ENCODE results near the gene EPM2A. TPM values are rescaled to one million over a fixed set of nuclear protein-coding genes. Genes with fewer than 3 reads are reported as not detected.

Gene EPM2A
- 1 to 10 TPM; 3.7 to 4.8 TPM for total RNA-seq

DNA sequence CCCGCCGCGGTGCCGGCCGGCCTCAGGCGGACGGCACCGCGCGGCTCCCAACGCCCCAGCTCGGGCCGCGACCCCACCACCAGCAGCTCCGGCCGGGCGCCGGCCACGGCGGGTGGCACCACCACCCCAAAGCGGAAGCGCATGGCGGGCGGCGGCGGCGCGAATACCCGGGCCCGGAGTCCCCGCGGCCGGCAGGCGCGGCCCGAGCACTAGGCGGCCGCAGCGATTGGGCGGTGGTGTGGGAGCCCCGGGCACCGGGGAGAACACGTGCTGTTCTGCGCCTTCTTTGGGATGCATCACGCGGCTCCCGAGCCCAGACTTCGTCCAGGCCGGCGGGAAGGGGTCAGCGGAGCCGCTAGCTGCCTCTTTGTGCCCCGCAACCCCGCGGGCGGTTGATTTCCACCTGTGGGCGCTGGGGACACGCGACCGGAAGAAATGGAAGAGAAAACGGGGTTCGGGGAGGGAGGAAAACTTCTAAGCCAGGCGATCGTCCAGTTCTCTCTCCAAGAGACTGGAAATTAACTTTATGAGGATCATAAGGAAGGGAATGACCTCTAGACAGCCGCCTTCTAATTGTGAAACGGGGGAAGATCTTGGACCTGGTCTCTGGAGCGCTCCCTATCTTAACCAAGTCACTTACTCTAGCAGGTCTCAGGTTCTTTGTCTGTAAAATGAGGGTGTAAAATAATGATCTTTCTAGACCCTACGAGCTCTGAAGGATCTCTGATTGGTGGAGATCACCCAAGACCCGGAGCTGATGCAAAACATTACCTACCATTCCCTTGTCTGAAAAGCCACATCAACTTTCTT is at the start of gene EPM2A:
Gene EPM2A (minus strand): TSS at position 165 of the 810 bp plus-strand sequence. CDS start 22 bp downstream, at position 143.
- Histone ChIP-seq H3K27me3 (no peaks in the 10 kb centered on the region), H3K9me3 (no peaks in the 10 kb centered on the region), H3K27ac (peak within 1 kb of the TSS; percentile 98), H3K9ac (ENCODE audit: low read depth in 2 of 2, low read length in 2 of 2) (peak within 1 kb of the TSS; percentile 82 to 94), H3K4me3 (peak within 1 kb of the TSS; percentile 73), H3K4me1 (no peaks in the 10 kb centered on the region), H3K36me3 (no peaks in the 10 kb centered on the region)
- TF ChIP-seq, protein P1, sequence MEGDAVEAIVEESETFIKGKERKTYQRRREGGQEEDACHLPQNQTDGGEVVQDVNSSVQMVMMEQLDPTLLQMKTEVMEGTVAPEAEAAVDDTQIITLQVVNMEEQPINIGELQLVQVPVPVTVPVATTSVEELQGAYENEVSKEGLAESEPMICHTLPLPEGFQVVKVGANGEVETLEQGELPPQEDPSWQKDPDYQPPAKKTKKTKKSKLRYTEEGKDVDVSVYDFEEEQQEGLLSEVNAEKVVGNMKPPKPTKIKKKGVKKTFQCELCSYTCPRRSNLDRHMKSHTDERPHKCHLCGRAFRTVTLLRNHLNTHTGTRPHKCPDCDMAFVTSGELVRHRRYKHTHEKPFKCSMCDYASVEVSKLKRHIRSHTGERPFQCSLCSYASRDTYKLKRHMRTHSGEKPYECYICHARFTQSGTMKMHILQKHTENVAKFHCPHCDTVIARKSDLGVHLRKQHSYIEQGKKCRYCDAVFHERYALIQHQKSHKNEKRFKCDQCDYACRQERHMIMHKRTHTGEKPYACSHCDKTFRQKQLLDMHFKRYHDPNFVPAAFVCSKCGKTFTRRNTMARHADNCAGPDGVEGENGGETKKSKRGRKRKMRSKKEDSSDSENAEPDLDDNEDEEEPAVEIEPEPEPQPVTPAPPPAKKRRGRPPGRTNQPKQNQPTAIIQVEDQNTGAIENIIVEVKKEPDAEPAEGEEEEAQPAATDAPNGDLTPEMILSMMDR (IDR thresholded peaks at IDR 0.05): no peak
- intact Hi-C loops (cut with DNase I): loop anchor here (10.0 kb wide), 2 partner anchors 149 to 229 kb away; partner anchors contain the start of gene SHPRH
- peak; percentile 80 for DNase-seq

- Histone ChIP-seq H3K36me3 (no peaks in the 10 kb centered on the region), H3K27me3 (no peaks in the 10 kb centered on the region), H3K4me1 (no peaks in the 10 kb centered on the region), H3K4me3 (no peak overlapping the region), H3K9me3 (no peaks in the 10 kb centered on the region), H3K9ac (ENCODE audit: low read depth in 2 of 2, low read length in 2 of 2) (no peak overlapping the region), H3K27ac (no peak overlapping the region)
- DNase-seq: no peak
- intact Hi-C loops (cut with DNase I): no loop called here
- TF ChIP-seq, protein P1 (IDR thresholded peaks at IDR 0.05): no peak
These were observed 49.4 kb upstream of the EPM2A start for GRCh38 chr6:145784683-145785082.

DNA sequence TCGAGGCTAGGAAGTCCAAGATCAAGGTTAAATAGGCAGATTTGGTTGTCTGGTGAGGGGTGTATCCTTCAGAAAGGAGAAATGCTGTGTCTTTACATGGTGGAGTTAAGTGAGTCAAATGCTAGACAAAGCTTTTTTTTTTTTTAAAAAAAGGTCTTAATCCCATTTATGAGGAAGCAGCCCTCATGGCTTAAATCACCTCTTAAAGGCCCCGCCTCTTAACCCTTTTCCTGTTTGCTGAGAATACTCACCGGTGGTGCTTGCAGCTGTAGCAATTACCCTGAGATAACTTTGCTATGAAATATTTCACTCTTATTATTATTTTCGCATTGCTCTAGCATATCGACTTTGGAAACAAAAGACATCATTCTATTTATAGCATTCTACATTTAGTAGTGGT is 48.5 kb upstream of the EPM2A start:
- Histone ChIP-seq H3K4me3 (no peak overlapping the region), H3K9me3 (no peaks in the 10 kb centered on the region), H3K27ac (no peak overlapping the region), H3K27me3 (no peaks in the 10 kb centered on the region), H3K36me3 (no peaks in the 10 kb centered on the region), H3K9ac (ENCODE audit: low read depth in 2 of 2, low read length in 2 of 2) (no peak overlapping the region), H3K4me1 (no peaks in the 10 kb centered on the region)
- TF ChIP-seq, protein P1 (IDR thresholded peaks at IDR 0.05): no peak
- DNase-seq: no peak
- intact Hi-C loops (cut with DNase I): no loop called here

- Histone ChIP-seq H3K27ac (no peak overlapping the region), H3K4me3 (no peak overlapping the region), H3K27me3 (no peaks in the 10 kb centered on the region), H3K36me3 (no peaks in the 10 kb centered on the region), H3K4me1 (no peaks in the 10 kb centered on the region), H3K9me3 (no peaks in the 10 kb centered on the region), H3K9ac (ENCODE audit: low read depth in 2 of 2, low read length in 2 of 2) (no peak overlapping the region)
- intact Hi-C loops (cut with DNase I): no loop called here
- TF ChIP-seq, protein P1 (IDR thresholded peaks at IDR 0.05): no peak
- no peak for DNase-seq
These were observed 37.5 kb upstream of the EPM2A start for GRCh38 chr6:145772846-145773245.

DNA sequence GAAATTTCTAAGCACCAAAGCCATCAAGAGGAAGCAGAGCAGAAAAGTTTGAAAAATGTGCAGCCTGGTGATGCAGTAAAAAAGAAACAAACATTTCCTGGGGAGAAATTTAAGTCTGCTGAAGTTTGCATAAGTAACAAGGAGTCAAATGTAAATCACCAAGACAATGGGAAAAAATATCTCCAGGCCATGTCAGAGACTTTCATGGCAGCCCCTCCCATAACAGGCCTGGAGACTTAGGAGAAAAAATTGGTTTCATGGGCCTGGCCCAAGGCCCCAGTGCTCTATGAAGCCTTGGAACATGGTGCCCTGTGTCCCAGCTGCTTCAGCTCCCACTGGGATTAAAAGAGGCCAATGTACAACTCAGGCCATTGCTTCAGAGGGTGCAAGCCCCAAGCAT is 30.1 kb upstream of the EPM2A start:
- Histone ChIP-seq H3K9ac (ENCODE audit: low read depth in 2 of 2, low read length in 2 of 2) (no peak overlapping the region), H3K4me3 (no peak overlapping the region), H3K4me1 (no peaks in the 10 kb centered on the region), H3K9me3 (no peaks in the 10 kb centered on the region), H3K36me3 (no peaks in the 10 kb centered on the region), H3K27me3 (no peaks in the 10 kb centered on the region), H3K27ac (no peak overlapping the region)
- intact Hi-C loops (cut with DNase I): no loop called here
- TF ChIP-seq, protein P1 (IDR thresholded peaks at IDR 0.05): no peak
- DNase-seq: no peak

Measured in colonic mucosa (tissue), 4 donors.